GM18511 (cell line): ENCODE results near the gene JADE2.
A peak's percentile ranks its signal among the peaks of the same experiment; 100 is the strongest.
"Not testable (repeated sequence)": the region's sequence is repeated elsewhere in the genome, so short reads cannot be mapped to it uniquely, and the experiment has no call there.

Source experiments
- ATAC-seq: cut with Tn5 transposase; IDR thresholded peaks from one replicate; pipeline ENCODE4 v1.9.1; 2021; ENCODE audit warnings: mild to moderate bottlenecking, moderate library complexity; ENCODE audit not compliant: unreplicated experiment

JADE2 gene

DNA sequence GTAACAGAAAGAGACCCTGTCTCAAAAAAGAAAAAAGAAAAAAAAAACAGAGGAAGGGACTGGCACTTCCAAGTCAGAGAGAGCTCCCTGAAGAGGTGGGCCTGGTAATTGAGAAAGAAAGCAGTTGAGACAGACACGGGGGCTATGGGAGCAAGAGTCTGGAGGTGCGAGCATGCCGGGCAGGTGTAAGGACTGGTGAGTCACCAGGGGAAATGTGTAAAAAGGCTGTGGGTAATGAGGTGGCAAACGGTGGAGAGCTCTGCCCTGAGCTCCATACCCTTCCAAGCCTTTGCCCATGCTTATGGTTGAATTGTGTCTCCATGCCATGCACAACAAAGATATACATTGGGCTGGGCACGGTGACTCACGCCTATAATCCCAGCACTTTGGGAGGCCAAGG, 18.0 kb upstream of the JADE2 start:
- no peak for ATAC-seq

DNA sequence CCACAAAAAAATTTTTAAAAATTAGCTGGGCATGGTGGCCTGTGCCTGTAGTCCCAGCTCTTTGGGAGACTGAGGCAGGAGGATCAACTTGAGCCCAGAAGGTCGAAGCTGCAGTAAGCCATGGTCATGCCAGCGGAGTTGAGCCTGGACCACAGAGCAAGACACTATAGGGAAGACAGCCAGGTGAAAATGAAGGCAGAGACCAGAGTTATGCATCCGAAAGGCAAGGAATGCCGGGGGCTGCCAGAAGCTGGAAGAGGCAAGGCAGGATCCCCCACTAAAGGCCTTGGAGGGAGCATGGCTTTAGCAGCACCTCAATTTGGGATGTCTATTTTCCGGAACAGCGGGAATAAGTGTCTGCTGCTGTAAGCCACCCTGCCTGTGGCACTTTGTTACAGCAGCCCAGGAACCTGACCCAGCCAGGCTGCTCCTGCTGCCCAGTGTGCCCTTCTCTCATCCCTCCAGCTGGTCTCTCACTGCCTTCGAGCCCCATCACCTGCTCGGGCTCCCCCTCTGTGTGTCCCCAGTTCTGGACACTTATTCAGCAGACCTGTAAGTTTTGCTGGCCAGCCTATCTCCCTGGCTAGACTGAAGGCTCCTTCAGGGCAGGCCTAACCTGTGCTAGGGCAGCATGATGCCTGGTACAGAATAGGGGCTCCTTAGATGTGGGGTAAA, 16.8 kb upstream of the JADE2 start:
- ATAC-seq, result no peak

DNA sequence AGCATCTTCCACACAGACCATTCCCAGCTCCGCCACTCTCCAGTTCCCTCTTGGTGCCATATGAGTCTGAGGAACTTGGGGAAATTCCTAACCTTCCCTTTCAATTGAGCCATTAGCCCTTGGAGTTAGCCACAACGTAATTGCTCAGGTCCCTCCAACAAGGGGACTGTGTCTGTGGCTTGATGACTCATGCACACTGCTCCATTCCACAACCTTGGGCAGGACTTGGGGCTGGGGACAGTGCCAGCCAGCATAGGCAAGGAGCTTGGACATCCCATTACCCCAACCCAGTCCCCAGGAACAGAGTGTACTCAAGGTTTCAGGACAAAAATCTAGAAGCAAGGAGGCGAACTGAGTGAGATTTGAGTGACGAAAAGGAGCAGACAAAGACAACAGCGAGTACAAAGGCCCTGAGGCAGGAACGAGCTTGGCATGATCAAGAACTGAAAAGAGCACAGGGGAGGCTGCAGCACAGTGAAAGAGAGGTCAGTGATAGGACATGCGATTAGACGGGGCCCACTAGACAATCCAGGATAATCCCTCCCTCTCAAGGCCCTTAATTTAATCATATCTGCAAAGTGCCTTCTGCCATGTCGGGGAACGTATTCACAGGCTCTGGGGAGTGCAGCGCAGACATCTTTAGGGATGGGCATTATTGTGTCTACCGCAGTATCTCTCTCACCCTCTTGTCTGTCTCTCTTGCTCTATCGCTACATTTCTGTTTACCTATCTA, 16.0 kb upstream of the JADE2 start:
- no peak for ATAC-seq

- no peak for ATAC-seq
Observed at GRCh38 chr5:134510970-134511795, 14.3 kb upstream of the JADE2 start.

DNA sequence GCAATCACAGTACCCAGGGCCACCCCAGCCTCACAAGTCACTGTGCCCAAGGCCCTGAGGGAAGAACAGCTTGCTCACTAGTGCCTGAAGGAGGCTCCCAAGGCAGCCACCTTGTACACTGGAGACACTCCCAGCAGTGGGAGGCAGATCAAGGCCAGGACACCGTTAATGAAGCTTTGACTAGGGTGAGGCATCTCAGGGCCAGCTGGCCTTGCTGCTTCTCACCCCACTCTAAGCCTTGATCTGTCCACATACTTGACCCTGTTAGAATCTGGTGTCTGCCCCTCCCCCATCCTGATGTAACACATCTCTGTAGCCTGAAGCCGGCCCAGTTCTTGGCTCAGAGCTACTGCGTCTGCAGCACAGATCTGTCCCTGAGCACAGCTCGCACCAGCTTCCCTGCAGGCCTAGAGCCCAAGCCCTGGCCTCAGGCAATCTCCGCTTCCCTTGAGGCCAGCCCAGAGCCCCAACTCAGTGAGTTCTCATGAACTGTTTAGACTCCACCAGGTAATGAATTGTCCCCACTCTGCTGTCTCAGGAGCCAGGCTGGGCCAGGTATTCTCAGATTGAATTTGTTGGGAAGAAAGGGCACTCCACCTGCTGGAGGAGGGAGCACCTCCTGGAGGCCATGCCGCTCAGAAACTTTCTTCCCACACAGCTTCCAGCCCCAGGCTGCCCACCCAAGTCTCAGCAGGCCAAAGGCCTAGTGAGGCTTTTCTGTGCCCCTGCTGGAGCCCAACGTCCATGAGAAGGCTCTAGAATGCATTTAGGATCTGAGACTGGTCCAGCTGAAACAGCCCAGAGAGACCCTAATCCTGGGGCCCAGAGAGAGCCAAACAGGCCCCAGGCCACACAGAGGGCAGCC, 13.4 kb upstream of the JADE2 start:
- ATAC-seq, result no peak

DNA sequence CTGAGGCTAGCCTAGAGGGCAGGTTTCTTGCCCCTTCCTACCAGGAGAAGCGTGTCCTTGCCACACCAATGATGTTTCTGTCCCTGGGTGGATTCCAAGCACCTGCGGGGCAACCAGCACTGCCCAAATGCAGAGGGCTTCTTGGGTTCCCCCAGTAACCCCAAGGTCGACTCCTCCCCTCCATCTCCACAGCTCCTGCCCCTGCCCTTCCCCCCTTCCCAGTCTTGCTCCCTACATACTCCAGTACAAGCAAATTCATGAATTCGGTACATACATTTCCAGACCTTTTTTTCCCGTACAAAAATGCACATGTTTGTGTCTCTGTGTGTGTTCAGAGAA, 12.8 kb upstream of the JADE2 start:
- ATAC-seq, result no peak

- no peak for ATAC-seq
Observed at GRCh38 chr5:134515801-134516200, 9.7 kb upstream of the JADE2 start.

DNA sequence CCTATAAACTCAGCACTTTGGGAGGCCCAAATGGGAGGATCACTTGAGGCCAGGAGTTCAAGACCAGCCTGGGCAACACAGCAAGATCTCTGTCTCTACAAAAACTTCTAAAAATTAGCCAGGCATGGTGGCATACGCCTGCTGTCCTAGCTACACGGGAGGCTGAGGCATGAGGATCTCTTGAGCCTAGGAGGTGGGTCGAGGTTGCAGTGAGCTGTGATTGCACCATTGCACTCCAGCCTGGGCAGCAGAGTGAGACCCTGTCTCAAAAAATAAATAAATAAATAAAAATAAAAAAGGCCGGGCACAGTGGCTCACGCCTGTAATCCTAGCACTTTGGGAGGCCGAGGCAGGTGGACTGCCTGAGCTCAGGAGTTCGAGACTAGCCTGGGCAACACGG, 8.5 kb upstream of the JADE2 start:
- ATAC-seq, result not testable (repeated sequence)

- no peak for ATAC-seq
Observed at GRCh38 chr5:134517553-134517952, 7.9 kb upstream of the JADE2 start.

DNA sequence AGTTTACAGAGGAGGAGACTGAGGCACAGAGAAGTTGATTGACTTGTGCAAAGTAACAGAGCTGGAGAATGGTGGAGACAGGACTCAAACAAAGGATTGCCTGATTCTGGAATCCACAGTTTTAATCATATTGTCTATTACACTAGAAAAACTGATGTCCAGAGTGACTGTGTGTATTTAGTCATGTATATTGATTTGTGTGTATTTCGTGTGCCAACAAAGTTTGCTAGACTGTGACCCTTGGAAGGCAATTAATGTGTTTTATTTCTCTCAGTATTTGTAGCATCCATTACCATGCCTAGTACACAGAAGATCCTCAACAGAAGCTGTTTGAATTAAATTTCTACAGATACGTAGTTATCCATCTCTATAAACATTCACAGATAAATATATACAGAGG, 5.5 kb upstream of the JADE2 start:
- no peak for ATAC-seq

- no peak for ATAC-seq
Observed at GRCh38 chr5:134521841-134522240, 3.6 kb upstream of the JADE2 start.

DNA sequence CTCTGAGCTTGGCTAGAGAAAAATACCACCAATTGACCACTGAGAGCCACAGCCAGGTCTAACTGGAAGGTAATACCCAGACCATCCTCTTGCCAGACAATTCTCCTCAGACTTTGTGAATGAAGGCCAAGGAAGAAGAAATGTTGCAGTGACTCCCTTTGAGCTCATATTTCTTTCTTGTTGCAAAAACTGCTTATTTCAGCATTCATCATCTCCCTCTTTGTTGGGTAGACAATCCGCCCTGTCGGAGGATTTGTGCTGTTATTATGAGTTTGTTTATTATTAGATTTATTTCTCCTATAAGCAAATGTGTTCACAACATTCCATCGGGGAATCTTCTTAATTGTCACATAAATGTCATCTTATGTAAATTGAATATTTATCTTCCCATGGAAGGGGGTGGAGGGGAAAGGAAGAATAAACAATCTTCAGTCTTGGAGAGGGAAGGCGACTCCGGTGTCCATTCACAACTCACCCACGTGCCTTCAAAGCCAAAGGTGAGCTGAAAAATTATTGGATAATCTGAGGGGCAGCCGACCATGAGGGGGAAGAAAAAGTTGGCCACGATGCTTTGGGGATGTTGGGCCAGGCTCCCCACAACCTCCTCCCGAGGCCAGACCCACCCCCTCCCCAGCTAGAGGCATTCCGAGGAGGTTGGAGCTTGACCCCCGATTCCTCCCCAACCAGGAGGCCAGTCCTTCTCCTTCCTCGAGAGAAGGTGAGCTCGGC, 1.8 kb upstream of the JADE2 start:
- no peak for ATAC-seq

DNA sequence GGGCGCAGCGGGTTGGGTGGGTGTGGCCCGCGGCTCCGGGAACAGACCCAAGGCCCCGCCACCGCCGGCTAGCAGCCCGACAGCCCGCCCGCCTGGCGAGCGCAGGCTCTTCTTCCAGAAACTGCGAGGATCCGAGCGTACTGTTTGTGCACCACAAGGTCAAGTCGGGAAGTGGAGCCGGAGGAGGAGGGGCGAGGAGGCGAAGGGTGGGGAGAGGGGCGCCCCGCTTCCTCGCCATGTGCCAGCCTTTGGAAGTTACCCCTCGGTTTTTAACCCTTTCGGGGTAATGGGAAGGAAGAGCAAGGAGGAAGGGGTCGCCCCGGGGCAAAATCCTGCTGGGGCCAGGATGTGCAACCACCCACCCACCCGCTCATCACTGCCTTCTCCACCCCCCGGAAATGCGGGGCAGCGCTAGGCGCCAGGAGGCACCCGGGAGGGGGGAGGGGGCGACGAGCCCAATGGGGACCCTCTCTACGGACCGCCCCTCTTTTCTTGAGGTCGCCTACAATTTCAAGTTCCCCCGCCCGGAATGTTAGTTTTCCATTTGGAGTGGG, 1.1 kb upstream of the JADE2 start:
- ATAC-seq, result peak; percentile 26

DNA sequence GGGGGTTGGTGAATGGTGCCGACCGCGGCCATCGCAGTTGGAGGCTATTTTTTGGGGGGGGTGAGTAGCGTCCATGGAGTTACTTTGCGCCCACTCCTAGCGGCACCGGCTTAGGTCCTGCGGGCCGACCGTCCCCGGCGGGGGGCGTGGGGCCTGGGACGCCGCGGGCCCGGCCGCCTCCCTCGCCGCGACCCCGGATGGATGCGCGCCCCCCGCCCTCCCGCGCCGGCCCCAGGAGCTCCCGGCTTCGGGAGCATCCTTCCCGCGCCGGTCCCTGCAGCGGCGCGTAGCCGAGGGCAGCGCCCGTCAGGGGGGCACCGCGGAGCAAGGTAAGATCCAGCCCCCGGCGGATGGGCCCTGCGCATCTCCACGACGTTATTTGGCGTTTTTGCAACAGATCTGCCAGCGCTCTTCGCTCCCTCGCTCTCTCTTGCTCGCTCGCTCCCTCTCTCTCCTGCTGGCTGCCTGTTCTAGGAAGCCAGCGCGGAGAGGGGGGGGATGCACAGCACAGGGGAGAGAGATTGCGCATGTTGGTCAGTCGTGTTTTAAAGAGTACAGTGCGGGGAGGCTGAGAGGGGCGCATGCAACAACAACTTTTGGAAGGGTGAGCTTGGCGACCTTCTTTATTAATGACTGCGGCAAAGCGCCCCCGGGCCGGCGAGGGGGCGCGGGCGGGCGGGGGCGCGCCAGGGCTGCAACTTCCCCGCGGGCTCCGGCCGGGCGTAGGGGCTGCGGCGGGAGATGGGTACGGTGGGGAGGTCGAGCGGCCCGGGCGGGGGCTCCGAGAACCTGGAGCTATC, 413 bp downstream of the JADE2 start:
- ATAC-seq, result no peak

DNA sequence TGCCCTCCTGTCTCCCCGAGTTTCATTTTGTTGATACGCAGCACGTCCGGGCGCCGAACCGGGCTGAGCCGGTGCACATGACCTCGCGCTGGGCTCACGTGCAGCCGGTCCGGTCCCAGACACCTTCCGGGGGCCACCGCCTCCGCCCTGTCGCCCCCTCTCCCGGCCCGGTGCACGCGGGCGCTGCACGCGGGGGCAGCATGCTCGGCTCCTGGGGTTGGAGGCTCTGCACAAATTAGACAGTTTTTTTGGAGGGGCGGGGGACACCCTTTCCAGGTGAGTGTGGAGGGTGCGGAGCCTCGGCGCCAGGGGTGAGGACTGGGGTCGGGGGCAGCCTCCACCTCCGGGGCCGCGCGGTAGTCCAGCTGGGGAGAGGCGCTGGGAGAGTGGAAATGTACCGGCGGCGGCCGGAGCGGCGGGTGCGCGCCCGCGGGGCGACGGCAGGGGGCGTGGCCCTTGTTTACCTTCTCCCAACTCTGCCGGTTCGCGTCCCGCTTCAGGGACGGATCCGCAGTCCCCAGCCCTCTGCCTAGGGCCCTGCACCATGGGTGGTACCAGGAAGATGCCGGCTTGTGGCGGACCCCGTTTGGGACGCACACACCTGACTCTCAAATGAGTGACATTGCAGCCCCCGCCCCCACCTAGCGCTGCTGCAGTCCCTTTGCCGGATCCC, 1.1 kb downstream of the JADE2 start:
- ATAC-seq, result peak; percentile 31

- ATAC-seq, result peak; percentile 43
Observed at GRCh38 chr5:134527156-134527960, 1.9 kb downstream of the JADE2 start.

GRCh38 chr5:134527961-134528424, 2.5 kb downstream of the JADE2 start:
- ATAC-seq, result no peak

DNA sequence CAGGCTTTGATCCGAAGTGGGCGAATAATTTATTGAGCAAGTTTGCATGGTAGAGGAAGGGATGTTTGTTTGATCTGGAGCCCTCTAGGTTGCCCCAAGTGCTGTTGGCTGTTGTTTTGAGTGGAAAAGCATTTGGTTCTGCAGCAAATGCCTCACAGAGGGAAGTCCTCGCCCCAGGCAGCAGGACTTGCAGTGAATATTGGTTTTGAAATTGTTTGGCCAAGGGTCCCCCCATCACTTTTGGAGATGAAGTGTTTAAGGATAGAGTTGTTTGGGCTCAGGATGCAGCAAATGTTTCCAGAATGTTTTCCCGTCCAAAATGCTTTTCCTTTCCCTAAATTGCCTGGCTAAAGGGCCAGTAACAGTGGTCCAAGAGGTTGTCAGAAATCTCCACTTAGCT, 3.1 kb downstream of the JADE2 start:
- no peak for ATAC-seq
